AG09309 (cell line): Measurements from ENCODE around the gene PSME3IP1.

Experiments used
- DNase-seq: peaks from one replicate; pipeline ENCODE4 v3.0.0-alpha.2; 2010; ENCODE audit warnings: low read depth
- H3K4me3 ChIP-seq: 2 replicates; pipeline ENCODE4 v1.5.1; 2011; ENCODE audit warnings: mild to moderate bottlenecking, low read depth, low read length, moderate library complexity; ENCODE audit not compliant: control insufficient read depth
- TF ChIP-seq, protein P1 (sequence below): IDR thresholded peaks from 2 replicates; pipeline ENCODE4 v1.5.1; 2011; ENCODE audit warnings: mild to moderate bottlenecking, low read depth, low read length, inconsistent platforms; ENCODE audit not compliant: insufficient read depth, control insufficient read depth; ENCODE audit errors: missing control alignments

PSME3IP1 gene

DNA sequence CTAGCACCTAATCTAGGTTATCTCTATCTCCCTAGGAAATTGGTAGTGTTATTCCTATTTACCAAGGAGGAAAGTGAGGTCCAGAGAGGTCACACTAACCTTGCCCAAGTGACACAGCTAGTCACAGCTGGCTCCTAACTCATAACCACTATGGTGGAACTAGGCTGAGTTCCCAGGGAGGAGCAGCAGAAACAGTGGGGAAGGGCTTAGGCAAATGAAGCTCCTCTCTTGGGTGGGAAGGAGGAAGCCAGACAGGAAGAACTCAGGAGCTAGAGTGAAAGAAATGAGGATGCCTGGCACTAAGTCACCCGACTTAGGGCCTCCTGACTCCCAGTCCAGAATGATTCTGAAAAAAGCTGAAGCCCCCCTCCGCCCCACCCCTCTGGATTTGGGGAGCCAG, 34.5 kb downstream of the PSME3IP1 start:
- H3K4me3 ChIP-seq, result no peak overlapping the region
- TF ChIP-seq, protein P1, sequence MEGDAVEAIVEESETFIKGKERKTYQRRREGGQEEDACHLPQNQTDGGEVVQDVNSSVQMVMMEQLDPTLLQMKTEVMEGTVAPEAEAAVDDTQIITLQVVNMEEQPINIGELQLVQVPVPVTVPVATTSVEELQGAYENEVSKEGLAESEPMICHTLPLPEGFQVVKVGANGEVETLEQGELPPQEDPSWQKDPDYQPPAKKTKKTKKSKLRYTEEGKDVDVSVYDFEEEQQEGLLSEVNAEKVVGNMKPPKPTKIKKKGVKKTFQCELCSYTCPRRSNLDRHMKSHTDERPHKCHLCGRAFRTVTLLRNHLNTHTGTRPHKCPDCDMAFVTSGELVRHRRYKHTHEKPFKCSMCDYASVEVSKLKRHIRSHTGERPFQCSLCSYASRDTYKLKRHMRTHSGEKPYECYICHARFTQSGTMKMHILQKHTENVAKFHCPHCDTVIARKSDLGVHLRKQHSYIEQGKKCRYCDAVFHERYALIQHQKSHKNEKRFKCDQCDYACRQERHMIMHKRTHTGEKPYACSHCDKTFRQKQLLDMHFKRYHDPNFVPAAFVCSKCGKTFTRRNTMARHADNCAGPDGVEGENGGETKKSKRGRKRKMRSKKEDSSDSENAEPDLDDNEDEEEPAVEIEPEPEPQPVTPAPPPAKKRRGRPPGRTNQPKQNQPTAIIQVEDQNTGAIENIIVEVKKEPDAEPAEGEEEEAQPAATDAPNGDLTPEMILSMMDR, result no peak
- DNase-seq, result no peak

DNA sequence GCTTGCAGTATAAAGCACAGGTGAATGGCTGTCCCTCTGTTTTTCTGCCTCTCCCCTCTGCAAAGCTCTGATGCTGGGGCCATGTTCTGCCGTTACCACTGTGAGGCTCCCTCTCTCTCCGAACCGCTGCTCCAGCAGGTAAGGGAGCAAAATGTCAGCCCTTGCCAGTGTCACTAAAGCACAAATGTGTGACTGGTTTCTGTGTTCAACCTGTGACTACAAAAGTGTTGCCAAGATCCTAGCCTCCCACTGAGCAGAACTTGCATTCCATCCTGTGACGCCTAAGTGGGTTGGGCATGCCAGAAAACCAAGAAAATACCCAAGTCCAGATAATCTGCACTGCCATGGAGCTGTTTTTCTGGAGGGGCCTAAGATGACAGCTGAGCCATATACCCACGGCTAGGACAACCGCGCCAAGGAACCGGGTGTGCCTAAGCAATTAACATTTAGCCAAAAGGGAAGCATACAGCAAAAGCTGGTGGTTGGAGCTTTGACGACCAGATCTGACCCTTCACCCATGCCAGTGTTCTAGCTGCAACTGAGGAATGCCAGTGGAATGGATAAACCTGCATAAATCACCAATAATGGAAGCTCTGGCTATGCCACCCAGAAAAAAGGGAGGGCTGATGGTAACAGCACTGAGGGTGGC, 35.0 kb downstream of the PSME3IP1 start:
- DNase-seq, result no peak
- no peak overlapping the region for H3K4me3 ChIP-seq
- TF ChIP-seq, protein P1, result no peak

DNA sequence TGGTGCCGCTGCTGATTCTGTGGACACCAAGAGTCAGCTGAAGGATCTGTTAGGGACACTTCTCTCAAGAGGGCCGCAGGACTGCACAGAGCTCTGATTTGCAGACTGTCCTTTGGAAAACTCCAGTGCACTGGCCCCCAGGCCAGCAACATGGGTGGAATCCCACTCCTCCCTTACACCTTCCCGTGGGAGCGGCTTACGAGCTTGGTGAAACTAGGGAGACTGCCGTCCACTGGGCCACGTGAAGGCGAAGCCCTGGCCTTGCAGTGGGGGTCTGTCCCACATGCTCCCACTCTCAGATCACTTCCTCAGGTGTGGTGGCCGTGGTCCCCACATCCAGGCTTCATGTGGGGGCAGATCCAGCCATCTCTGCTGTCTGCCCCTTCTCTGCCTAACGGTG, 36.4 kb downstream of the PSME3IP1 start:
- DNase-seq, result no peak
- TF ChIP-seq, protein P1, result no peak
- no peak overlapping the region for H3K4me3 ChIP-seq

DNA sequence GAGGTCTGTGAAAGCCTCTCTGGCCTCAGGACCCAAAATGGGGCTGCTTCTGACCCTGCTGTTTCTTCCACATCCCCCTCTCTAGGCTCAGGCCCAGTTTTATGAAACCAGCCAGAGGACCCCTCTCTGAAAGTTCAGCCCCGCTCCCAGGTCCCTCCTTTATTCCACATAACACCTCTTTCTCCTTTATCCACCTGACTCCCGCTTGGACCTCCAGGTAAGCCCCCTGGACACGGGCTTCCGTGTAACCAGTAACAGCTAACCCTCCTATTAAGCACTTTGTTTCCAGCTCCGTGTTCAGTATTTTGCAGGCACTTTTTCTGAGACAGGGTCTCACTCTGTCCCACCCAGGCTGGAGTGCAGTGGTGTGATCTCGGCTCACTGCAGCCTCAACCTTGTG, 37.4 kb downstream of the PSME3IP1 start:
- no peak for DNase-seq
- TF ChIP-seq, protein P1, result no peak

DNA sequence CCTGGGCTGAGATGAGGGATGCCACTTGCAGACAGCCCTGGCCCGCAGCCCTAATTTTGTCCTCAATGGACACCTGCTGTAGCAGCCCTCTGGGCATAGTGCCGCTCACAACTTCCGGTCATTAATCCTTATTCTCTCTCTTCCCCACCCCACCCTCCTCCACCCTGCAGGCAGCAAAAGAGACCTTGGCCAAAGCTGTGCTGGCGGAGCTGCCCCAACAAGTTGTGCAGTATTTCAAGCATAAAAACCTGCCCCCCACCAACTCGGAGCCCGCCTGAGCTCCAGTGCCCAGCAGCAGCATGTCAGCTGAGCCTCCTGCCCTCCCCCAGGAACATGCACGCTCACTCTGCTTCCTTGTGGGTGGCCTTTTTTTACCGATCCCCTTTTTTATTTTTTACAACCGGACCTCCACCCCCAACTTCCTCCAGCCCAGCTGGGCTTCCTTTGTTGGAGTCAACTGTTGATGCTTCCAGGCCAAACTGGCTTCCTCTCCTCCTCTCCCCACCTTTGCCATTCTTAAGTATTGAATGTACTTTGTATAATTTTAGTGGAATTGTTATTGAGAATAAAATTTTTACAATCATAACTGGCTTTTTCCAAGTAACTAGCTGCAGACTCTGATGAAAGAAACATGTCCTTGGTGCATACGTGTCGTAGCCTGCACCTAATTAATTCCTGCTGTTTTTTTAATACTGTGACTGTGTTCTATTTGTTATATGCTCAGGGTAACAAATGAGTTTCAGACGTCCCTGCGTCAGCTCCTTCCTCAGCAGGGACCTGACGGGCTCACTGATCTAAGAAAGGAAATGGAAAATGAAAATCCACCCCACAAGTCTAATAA, 38.2 kb downstream of the PSME3IP1 start:
- DNase-seq, result peak; percentile 51
- no peak overlapping the region for H3K4me3 ChIP-seq
- TF ChIP-seq, protein P1, result no peak

More for the DNA sequence above, 37.4 kb downstream of the PSME3IP1 start:
- no peak overlapping the region for H3K4me3 ChIP-seq

DNA sequence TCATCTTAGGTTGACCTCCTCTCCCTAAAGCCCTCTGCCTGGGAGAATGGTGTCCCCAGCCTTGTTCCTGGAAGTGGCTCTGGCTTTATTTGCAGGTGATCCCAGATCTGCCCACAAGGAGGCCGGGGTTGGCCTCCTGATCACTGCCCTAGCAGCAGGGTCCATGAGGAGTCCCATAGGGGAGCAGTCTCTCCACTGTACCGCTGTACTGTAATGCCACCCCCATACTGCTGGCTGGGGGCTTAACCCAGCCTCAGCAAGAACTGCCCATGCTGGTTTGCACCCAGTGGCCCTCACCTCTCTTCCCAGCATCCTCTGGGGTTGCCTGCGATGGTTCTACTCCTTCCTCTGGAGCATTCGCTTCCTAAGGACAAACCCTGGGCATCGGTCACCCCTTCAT, 39.1 kb downstream of the PSME3IP1 start:
- no peak for DNase-seq
- no peak overlapping the region for H3K4me3 ChIP-seq

More for the DNA sequence above, 39.1 kb downstream of the PSME3IP1 start:
- TF ChIP-seq, protein P1, result peak; percentile 9
